Suprapubic skin (tissue), 3 donors: ENCODE data around the gene HTR1D.

Experiments
- CTCF ChIP-seq, 2 donors: fragments of 200-600 bp in 1 of 2; fragments of 450-650 bp in 1 of 2; sonication (generic) in 1 of 2; IDR thresholded peaks; one replicate each; pipeline ENCODE4 v1.5.1; 2016 to 2019; ENCODE audit warnings: antibody characterized with exemption in 2 of 2, mild to moderate bottlenecking in 1 of 2, moderate library complexity in 1 of 2
- POLR2A ChIP-seq, 2 donors: fragments of 450-650 bp; IDR thresholded peaks; one replicate each; pipeline ENCODE4 v1.6.1; 2017; ENCODE audit warnings: antibody characterized with exemption in 2 of 2, mild to moderate bottlenecking in 2 of 2, moderate library complexity in 2 of 2

- no peak for TF ChIP-seq CTCF (IDR thresholded peaks at IDR 0.05)
- TF ChIP-seq POLR2A (IDR thresholded peaks at IDR 0.05) = no peak
Measured at GRCh38 chr1:23211955-23212354, 5.3 kb downstream of the HTR1D start.
